PFSK-1 (cell line): ENCODE data around the gene ZNF732.

Experiments used
- FOXP2 ChIP-seq: optimal IDR thresholded peaks from 2 replicates; pipeline ENCODE3; 2011; ENCODE audit warnings: borderline replicate concordance, control low read depth, inconsistent platforms; ENCODE audit not compliant: insufficient read depth; ENCODE audit errors: extremely low read length, extremely low read depth
- POLR2AphosphoS5 ChIP-seq: IDR thresholded peaks from 2 replicates; pipeline ENCODE4 v1.6.1; 2012; ENCODE audit warnings: low read depth, mild to moderate bottlenecking, control low read depth, low read length, moderate library complexity
- SIN3A ChIP-seq: IDR thresholded peaks from 2 replicates; pipeline ENCODE4 v1.6.1; 2012; ENCODE audit warnings: mild to moderate bottlenecking, low read length, moderate library complexity, borderline replicate concordance; ENCODE audit not compliant: insufficient read depth
- TAF1 ChIP-seq: IDR thresholded peaks from 2 replicates; pipeline ENCODE4 v1.6.1; 2012; ENCODE audit warnings: low read length, control low read depth, borderline replicate concordance; ENCODE audit not compliant: insufficient read depth
- TF ChIP-seq, protein P1 (sequence below), 2 experiments: IDR thresholded peaks; 2 replicates each; pipeline versions ENCODE4 v1.6.1 to v1.8.0; 2011 to 2012; ENCODE audit warnings: low read depth in 2 of 2, low read length in 2 of 2, control low read depth in 1 of 2, inconsistent platforms in 1 of 2, mild to moderate bottlenecking in 1 of 2, moderate library complexity in 1 of 2; ENCODE audit not compliant: insufficient read depth in 1 of 2

ZNF732 gene

DNA sequence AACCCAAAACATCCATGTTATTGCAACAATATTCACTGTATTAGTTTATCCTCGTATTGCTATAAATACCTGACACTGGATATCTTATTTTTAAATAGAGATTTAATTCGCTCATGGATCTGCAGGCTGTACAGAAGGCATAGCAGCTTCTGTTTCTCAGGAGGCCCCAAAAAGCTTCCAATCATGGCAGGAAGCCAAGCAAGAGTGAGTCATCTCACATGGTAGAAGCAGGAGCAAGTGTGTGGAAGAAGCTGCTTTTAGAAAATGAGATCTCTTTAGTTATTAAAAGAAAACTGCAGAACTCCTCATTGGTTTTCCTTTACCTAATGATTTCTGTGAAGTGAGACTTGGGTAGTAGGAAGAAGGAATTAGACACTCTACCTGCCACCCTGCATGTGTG lies 16.4 kb downstream of the ZNF732 start:
- no peak for TF ChIP-seq TAF1
- TF ChIP-seq, protein P1, sequence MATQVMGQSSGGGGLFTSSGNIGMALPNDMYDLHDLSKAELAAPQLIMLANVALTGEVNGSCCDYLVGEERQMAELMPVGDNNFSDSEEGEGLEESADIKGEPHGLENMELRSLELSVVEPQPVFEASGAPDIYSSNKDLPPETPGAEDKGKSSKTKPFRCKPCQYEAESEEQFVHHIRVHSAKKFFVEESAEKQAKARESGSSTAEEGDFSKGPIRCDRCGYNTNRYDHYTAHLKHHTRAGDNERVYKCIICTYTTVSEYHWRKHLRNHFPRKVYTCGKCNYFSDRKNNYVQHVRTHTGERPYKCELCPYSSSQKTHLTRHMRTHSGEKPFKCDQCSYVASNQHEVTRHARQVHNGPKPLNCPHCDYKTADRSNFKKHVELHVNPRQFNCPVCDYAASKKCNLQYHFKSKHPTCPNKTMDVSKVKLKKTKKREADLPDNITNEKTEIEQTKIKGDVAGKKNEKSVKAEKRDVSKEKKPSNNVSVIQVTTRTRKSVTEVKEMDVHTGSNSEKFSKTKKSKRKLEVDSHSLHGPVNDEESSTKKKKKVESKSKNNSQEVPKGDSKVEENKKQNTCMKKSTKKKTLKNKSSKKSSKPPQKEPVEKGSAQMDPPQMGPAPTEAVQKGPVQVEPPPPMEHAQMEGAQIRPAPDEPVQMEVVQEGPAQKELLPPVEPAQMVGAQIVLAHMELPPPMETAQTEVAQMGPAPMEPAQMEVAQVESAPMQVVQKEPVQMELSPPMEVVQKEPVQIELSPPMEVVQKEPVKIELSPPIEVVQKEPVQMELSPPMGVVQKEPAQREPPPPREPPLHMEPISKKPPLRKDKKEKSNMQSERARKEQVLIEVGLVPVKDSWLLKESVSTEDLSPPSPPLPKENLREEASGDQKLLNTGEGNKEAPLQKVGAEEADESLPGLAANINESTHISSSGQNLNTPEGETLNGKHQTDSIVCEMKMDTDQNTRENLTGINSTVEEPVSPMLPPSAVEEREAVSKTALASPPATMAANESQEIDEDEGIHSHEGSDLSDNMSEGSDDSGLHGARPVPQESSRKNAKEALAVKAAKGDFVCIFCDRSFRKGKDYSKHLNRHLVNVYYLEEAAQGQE (IDR thresholded peaks at IDR 0.05; ENCODE audit: insufficient read depth in 1 of 2, low read depth in 2 of 2, low read length in 2 of 2) = no peak
- no peak for TF ChIP-seq SIN3A
- no peak for TF ChIP-seq FOXP2
- TF ChIP-seq POLR2AphosphoS5 = no peak

GRCh38 chr4:273309-274017 lies 31.8 kb downstream of the ZNF732 start:
- TF ChIP-seq TAF1 (no peak), SIN3A (no peak), FOXP2 (no peak), POLR2AphosphoS5 (no peak)
- TF ChIP-seq, protein P1 (IDR thresholded peaks at IDR 0.05; ENCODE audit: insufficient read depth in 1 of 2, low read depth in 2 of 2, low read length in 2 of 2) = no peak

GRCh38 chr4:271492-272103 lies 33.7 kb downstream of the ZNF732 start:
- TF ChIP-seq SIN3A (no peak), POLR2AphosphoS5 (no peak), FOXP2 (no peak), TAF1 (no peak)
- TF ChIP-seq, protein P1 (IDR thresholded peaks at IDR 0.05; ENCODE audit: insufficient read depth in 1 of 2, low read depth in 2 of 2, low read length in 2 of 2) = no peak

DNA sequence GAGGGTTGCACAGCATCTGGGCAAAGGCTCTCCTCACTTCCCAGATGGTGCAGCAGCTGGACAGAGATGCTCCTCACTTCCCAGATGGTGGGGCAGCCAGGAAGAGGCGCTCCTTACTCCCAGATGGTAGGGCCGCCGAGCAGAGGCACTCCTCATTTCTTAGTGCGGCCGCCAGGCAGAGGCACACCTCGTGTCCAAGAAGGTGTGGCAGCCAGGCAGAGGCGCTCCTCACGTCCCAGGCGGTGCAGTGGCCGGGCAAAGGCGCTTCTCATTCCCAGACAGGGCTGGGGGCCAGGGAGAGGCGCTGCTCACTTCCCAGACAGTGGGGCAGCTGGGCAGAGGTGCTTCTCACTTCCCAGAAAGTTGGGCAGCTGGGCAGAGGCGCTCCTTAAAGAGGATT lies 48.8 kb downstream of the ZNF732 start:
- TF ChIP-seq SIN3A = no peak
- TF ChIP-seq FOXP2 = no peak
- TF ChIP-seq, protein P1 (IDR thresholded peaks at IDR 0.05; ENCODE audit: insufficient read depth in 1 of 2, low read depth in 2 of 2, low read length in 2 of 2) = no peak
- TF ChIP-seq TAF1 = no peak
- TF ChIP-seq POLR2AphosphoS5 = no peak
